NCI-H82 treated with DMSO at 0.1 percent for 48 hours (cell line): ENCODE results near the gene ADGRA3.

Experiments used
- DNase-seq: peaks from one replicate; lab custom pipeline; 2025; ENCODE audit not compliant: unreplicated experiment; lab: John Stamatoyannopoulos, UW

ADGRA3 gene, protein sequence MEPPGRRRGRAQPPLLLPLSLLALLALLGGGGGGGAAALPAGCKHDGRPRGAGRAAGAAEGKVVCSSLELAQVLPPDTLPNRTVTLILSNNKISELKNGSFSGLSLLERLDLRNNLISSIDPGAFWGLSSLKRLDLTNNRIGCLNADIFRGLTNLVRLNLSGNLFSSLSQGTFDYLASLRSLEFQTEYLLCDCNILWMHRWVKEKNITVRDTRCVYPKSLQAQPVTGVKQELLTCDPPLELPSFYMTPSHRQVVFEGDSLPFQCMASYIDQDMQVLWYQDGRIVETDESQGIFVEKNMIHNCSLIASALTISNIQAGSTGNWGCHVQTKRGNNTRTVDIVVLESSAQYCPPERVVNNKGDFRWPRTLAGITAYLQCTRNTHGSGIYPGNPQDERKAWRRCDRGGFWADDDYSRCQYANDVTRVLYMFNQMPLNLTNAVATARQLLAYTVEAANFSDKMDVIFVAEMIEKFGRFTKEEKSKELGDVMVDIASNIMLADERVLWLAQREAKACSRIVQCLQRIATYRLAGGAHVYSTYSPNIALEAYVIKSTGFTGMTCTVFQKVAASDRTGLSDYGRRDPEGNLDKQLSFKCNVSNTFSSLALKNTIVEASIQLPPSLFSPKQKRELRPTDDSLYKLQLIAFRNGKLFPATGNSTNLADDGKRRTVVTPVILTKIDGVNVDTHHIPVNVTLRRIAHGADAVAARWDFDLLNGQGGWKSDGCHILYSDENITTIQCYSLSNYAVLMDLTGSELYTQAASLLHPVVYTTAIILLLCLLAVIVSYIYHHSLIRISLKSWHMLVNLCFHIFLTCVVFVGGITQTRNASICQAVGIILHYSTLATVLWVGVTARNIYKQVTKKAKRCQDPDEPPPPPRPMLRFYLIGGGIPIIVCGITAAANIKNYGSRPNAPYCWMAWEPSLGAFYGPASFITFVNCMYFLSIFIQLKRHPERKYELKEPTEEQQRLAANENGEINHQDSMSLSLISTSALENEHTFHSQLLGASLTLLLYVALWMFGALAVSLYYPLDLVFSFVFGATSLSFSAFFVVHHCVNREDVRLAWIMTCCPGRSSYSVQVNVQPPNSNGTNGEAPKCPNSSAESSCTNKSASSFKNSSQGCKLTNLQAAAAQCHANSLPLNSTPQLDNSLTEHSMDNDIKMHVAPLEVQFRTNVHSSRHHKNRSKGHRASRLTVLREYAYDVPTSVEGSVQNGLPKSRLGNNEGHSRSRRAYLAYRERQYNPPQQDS (N-terminal part only)

DNA sequence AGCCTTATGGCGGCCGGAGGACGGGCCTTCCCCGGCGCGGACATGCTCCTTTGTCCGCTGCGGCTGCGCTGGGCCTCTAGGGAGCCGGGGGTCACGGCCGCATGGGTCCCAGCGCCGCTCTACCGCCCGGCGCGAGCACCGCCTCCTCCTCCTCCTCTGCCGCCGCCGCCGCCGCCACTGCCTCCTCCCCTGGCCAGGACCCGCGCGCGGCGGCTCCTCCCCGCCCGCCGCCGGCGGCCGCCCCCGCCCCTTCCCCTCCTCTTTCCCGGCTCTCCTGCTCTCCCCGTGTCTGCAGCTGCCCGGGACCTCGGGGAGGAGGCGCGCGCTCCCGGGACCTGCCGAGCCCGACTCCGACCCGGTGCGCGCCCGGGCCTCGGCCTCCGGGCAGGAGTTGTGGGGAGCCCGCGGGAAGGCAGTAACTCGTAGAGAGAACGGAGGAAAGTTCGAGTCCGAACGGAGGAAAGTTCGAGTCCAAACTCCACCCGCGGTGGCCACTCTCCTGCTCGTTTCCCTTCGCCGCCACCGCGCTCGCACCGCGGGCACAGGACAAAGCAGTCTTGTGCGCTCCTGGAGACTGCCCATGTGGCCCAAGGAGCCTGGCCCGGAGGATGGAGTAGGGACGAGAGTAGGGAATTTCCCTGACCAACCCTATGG lies at the start of gene ADGRA3:
Gene ADGRA3, minus strand, starts transcription at position 179 of the 654 bp plus-strand sequence. CDS start 282 bp downstream, outside the sequence.
- peak; percentile 18 for DNase-seq

DNA sequence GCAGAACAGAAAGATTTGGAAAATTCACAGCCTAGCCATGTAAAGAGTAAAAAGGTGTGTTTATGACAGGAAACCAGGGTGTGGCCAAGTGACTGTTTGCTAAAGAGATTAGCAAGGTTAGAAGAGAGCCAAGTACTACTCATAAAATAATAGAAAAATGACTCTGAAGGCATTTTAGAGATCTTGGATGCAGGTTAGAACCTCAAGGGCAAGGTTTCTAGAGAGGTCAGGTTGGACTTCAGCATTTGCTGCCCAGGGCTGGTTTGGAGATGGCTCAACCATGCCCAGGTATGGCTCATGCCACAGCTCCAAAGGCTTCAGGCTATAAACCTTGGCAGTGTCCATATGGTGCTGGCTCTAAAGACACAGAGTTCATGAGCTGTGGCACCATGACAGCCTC lies 40.6 kb upstream of the ADGRA3 start:
- no peak for DNase-seq

GRCh38 chr4:22554670-22555069 lies 38.8 kb upstream of the ADGRA3 start:
- DNase-seq, result no peak

GRCh38 chr4:22553560-22553959 lies 37.7 kb upstream of the ADGRA3 start:
- DNase-seq, result no peak

GRCh38 chr4:22552812-22553211 lies 36.9 kb upstream of the ADGRA3 start:
- DNase-seq, result no peak

- no peak for DNase-seq
These were observed 35.7 kb upstream of the ADGRA3 start for GRCh38 chr4:22551550-22551949.

DNA sequence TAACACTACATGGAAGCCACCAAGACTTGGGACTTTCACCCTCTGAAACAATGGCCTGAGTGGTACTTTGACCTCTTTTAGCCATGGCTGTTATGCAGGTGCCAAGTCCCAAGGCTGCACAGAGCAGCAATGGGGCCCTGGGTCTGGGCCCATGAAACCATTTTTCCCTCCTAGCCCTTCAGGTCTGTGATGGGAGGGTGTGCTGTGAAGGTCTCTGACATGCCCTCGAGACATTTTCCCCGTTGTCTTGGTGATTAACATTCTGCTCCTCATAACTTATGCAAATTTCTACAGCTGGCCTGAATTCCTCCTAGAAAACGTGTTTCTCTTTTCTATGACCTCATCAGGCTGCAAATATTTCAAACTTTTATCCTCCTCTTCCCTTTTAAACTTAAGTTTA lies 30.4 kb upstream of the ADGRA3 start:
- no peak for DNase-seq

- no peak for DNase-seq
These were observed 23.4 kb upstream of the ADGRA3 start for GRCh38 chr4:22539251-22539650.

DNA sequence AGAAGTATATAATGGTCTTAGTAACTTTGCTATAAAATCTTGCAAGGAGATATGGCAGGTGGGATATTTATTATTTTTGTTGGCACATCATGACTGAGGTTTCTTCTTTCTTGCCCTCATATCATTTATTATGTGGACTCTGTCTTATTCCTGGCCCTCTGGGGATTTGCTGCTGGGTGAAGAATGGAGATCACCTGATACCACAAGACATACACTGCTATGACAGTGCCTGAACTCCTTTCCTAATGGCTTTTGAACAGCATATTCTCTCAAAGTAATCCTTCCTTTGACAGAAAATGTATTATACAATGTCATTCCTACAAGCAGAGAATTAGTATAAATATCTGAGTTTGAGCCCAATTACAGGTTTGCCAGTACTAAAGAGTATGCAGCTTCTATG lies 22.0 kb upstream of the ADGRA3 start:
- no peak for DNase-seq

DNA sequence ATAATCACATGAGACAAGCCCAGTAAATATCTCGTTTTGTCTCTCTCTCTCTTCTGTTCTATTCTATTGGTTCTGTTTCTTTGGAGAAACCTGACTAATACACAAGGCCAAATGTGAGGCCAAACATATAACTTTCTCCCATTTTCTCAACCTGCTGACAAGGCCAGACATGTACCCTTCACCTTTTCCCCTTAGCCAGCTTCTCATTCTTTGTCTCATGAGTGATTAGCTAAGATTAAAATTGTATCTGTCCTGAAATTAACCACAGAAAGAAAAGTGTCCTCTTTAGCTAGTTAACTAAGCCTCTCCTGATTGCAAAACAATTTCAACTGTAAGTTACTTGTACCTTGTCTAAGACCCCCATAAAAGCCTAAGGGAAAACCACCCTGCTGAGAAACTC lies 18.5 kb upstream of the ADGRA3 start:
- no peak for DNase-seq

DNA sequence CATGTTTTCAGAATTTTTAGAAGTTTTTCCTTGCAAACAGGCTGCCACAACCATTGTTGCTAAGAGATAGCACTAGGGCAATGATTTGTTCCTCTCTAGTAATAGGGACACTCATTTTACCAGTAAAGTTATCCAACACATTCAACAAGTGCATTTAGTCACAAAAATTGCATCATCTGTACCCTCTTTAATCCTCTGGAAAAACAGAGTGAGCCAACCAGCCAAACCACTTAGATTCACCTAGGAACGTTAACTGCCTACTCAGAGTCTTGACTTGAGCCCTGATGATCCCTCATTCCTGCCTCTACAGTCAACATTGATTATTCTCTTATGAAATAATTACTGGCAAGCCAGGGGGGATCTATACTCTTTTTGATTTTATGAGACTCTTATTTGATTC lies 17.0 kb upstream of the ADGRA3 start:
- no peak for DNase-seq

DNA sequence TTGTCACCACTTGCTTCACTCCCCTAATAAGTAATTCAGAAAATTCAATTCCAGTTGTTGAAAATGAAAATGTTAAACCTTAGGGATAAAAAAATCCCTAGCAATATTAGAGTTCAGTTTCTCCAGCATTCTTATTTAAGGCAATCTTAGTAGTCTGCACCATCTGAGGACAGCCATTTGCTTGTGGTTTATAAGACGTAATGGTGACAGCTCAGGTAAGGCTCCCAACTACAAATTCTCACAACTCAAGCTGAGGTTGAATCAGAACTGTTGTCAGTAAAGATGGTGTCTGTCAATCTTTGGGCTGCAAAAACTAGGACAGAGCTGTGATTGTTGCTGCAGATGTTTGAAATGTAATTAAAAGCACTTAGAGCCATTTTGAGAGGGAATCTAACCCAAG lies 16.3 kb upstream of the ADGRA3 start:
- DNase-seq, result no peak

- DNase-seq, result no peak
These were observed 15.6 kb upstream of the ADGRA3 start for GRCh38 chr4:22531311-22532019.

DNA sequence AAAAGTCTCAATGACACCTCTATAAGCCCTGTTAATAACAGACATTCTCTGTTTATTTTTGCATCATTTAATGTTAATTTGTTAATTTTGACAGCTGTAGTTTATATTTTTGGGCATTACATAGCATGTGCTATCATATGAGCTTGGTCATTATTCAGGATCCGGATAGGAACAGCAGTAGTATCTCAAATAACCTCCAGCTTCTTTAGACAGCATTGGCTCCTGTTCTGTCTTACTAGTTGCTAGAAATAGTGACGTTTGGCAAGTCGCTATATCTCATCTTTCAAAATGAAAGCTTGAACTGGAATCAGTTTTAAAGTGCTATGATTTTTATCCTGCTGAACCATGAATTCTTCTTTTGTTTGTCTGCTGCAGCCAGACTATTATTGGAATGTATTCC lies 9.0 kb upstream of the ADGRA3 start:
- DNase-seq, result no peak

DNA sequence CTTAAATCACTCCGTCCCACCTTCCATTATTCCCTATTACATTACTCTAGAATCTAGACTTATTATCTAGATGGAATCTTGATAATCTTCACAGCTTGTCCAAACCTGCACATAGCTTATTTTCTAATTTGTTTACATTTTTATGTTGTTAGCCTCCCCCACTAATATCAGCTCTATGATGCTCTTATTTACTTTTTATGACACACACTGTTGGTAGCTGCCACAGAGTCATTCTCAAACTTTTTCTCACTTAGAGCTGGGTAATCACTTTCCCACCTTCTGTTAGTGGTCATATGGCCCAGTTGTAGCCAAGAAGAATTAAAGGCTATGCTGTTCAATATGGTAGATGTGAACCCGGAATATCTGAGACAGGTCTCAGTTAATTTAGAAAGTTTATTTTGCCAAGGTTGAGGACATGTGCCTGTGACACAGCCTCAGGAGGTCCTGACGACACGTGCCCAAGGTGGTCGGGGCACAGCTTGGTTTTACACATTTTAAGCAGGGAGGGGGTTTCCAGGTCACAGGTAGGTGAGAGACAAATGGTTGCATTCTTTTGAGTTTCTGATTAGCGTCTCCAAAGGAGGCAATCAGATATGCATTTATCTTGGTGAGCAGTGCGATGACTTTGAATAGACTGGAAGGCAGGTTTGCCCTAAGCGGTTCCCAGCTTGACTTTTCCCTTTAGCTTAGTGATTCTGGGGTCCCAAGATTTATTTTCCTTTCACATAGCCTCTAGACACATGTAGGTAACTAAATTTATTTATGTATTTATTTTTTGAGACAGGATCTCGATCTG lies 7.0 kb upstream of the ADGRA3 start:
- DNase-seq, result no peak

DNA sequence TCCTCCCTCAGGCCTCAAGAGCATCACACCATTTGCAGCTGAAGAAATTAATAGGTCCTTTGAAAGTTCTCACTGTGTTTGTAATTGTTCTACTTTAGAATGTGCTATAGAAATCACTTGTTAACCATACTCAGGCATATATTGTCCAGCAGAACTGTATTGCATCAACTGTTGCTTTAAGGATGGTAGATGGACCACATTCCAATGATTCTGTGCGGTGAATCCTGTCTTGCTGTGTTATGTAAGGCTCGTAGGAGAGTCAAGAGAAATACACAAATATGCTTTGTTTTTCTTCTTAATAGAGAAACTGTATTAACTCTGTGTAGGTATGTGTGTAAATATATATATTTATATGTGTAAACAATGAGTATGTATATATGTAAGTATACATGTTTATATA lies 6.3 kb upstream of the ADGRA3 start:
- DNase-seq, result no peak

DNA sequence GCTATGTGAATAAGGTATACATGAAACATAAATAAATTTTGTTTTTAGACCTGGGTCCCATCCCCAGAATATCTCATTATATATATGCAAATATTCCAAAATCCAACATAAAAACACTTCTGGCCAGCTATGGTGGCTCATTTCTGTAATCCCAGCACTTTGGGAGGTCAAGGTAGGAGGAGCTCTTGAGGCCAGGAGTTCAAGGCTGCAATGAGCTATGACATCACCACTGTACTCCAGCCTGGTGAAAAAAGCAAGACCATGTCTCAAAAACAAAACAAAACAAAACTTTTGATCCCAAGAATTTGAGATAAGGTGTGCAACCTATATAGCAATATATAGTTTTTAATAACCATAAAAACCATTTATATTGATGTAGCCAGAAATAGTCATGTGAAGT lies 5.4 kb upstream of the ADGRA3 start:
- DNase-seq, result no peak

- DNase-seq, result peak; percentile 18
These were observed 550 bp downstream of the ADGRA3 start for GRCh38 chr4:22515145-22515887.

GRCh38 chr4:22514481-22514880 lies 1.4 kb downstream of the ADGRA3 start:
- DNase-seq, result no peak
